ENCODE results near the gene MS4A10.
"Not testable (repeated sequence)": the region's sequence is repeated elsewhere in the genome, so short reads cannot be mapped to it uniquely, and the experiment has no call there.

MS4A10 gene

GRCh38 chr11:60785136-60785535 is at the start of gene MS4A10:
Gene MS4A10, plus strand, starts transcription at chr11:60785333. Its CDS starts 5,003 bp downstream, at chr11:60790336.
- no peak for DNase-seq

GRCh38 chr11:60739114-60739513 is 46.0 kb upstream of the MS4A10 start:
- no peak for DNase-seq

- no peak for DNase-seq
These were observed 44.6 kb upstream of the MS4A10 start for GRCh38 chr11:60740573-60740972.

- no peak for DNase-seq
These were observed 43.7 kb upstream of the MS4A10 start for GRCh38 chr11:60741421-60741820.

- no peak for DNase-seq
These were observed 42.1 kb upstream of the MS4A10 start for GRCh38 chr11:60743058-60743457.

GRCh38 chr11:60744114-60744513 is 41.0 kb upstream of the MS4A10 start:
- DNase-seq: no peak

- DNase-seq: no peak
These were observed 37.7 kb upstream of the MS4A10 start for GRCh38 chr11:60747359-60747873.

- DNase-seq: no peak
These were observed 36.9 kb upstream of the MS4A10 start for GRCh38 chr11:60748225-60748624.

- no peak for DNase-seq
These were observed 36.3 kb upstream of the MS4A10 start for GRCh38 chr11:60748821-60749220.

GRCh38 chr11:60750911-60751310 is 34.2 kb upstream of the MS4A10 start:
- no peak for DNase-seq

- no peak for DNase-seq
These were observed 31.8 kb upstream of the MS4A10 start for GRCh38 chr11:60753309-60753708.

GRCh38 chr11:60754887-60755286 is 30.2 kb upstream of the MS4A10 start:
- DNase-seq: no peak

GRCh38 chr11:60756307-60757032 is 28.7 kb upstream of the MS4A10 start, which contains the start of gene MS4A15:
Gene MS4A15, plus strand, starts transcription at chr11:60756867. Its CDS starts 6,867 bp downstream, at chr11:60763734.
- DNase-seq: no peak

- DNase-seq: no peak
These were observed 27.8 kb upstream of the MS4A10 start for GRCh38 chr11:60757231-60757800.

- DNase-seq: not testable (repeated sequence)
These were observed 26.5 kb upstream of the MS4A10 start for GRCh38 chr11:60758671-60759070.

GRCh38 chr11:60759438-60760225 is 25.5 kb upstream of the MS4A10 start:
- not testable (repeated sequence) for DNase-seq

GRCh38 chr11:60761436-60762190 is 23.5 kb upstream of the MS4A10 start:
- no peak for DNase-seq

GRCh38 chr11:60762851-60763691 is 22.1 kb upstream of the MS4A10 start:
- DNase-seq: no peak

GRCh38 chr11:60763692-60764369 is 21.3 kb upstream of the MS4A10 start:
- no peak for DNase-seq

- DNase-seq: no peak
These were observed 20.3 kb upstream of the MS4A10 start for GRCh38 chr11:60764879-60765278.

GRCh38 chr11:60765355-60765754 is 19.8 kb upstream of the MS4A10 start:
- no peak for DNase-seq
